GM23338 (cell line): ENCODE data around the gene NKX2-2. TPM values are rescaled to one million over a fixed set of nuclear protein-coding genes. Genes with fewer than 3 reads are reported as not detected.

ENCODE experiments used
- ATAC-seq: fragments of 200-7000 bp; cut with Tn5 transposase; 3 replicates; pipeline ENCODE4 v1.9.1; 2020
- DNase-seq: peaks from one replicate; pipeline ENCODE4 v3.0.0-alpha.2; 2015; ENCODE audit warnings: low spot score
- H2AFZ ChIP-seq: fragments of 200-600 bp; sonication (generic); 2 replicates; pipeline ENCODE4 v1.8.0; 2016; ENCODE audit warnings: antibody characterized with exemption, mild to moderate bottlenecking, moderate library complexity
- H3F3A ChIP-seq: fragments of 200-600 bp; sonication (generic); replicated peaks from 2 replicates; pipeline ENCODE4 v1.8.0; 2017; ENCODE audit warnings: antibody characterized with exemption, mixed run types, low read depth
- H3K27ac ChIP-seq: fragments of 200-600 bp; sonication (generic); 2 replicates; pipeline ENCODE4 v1.6.1; 2016; ENCODE audit warnings: low read depth
- H3K27me3 ChIP-seq: fragments of 200-600 bp; sonication (generic); 2 replicates; pipeline ENCODE4 v1.8.0; 2016; ENCODE audit warnings: mild to moderate bottlenecking, mixed run types, moderate library complexity; ENCODE audit not compliant: insufficient read depth
- H3K36me3 ChIP-seq: fragments of 200-600 bp; sonication (generic); 2 replicates; pipeline ENCODE4 v1.8.0; 2016; ENCODE audit warnings: mild to moderate bottlenecking; ENCODE audit not compliant: insufficient read depth
- H3K4me1 ChIP-seq: fragments of 200-600 bp; sonication (generic); 2 replicates; pipeline ENCODE4 v1.8.0; 2016; ENCODE audit warnings: mild to moderate bottlenecking, moderate library complexity; ENCODE audit not compliant: insufficient read depth
- H3K4me2 ChIP-seq: fragments of 200-600 bp; sonication (generic); 2 replicates; pipeline ENCODE4 v1.7.1; 2017; ENCODE audit warnings: mixed run types
- H3K4me3 ChIP-seq: fragments of 200-600 bp; sonication (generic); 2 replicates; pipeline ENCODE4 v1.6.1; 2016; ENCODE audit warnings: mixed run types
- H3K79me2 ChIP-seq: fragments of 200-600 bp; sonication (generic); replicated peaks from 2 replicates; pipeline ENCODE4 v1.8.0; 2017; ENCODE audit warnings: mild to moderate bottlenecking; ENCODE audit not compliant: insufficient read depth
- H3K9me2 ChIP-seq: fragments of 200-600 bp; sonication (generic); 2 replicates; pipeline ENCODE4 v1.8.0; 2017; ENCODE audit not compliant: insufficient read depth
- H4K20me1 ChIP-seq: fragments of 200-600 bp; sonication (generic); replicated peaks from 2 replicates; pipeline ENCODE4 v1.8.0; 2017; ENCODE audit warnings: mild to moderate bottlenecking; ENCODE audit not compliant: insufficient read depth
- H3K27ac Mint-ChIP-seq: 2 replicates; pipeline ENCODE4 v1.8.0; 2020; ENCODE audit warnings: inconsistent platforms, mild to moderate bottlenecking, moderate library complexity, mixed read lengths
- H3K27me3 Mint-ChIP-seq: 3 replicates; pipeline ENCODE4 v1.8.0; 2022; ENCODE audit warnings: low read depth, mild to moderate bottlenecking, moderate library complexity, mixed read lengths, inconsistent platforms; ENCODE audit not compliant: insufficient read depth, poor library complexity
- H3K36me3 Mint-ChIP-seq: 3 replicates; pipeline ENCODE4 v1.8.0; 2021; ENCODE audit warnings: low read depth, mild to moderate bottlenecking, inconsistent platforms, moderate library complexity, mixed read lengths
- H3K4me1 Mint-ChIP-seq: 3 replicates; pipeline ENCODE4 v1.8.0; 2020; ENCODE audit warnings: mild to moderate bottlenecking, inconsistent platforms, mixed read lengths
- H3K4me3 Mint-ChIP-seq: 3 replicates; pipeline ENCODE4 v1.8.0; 2021; ENCODE audit warnings: moderate library complexity, mild to moderate bottlenecking, inconsistent platforms, mixed read lengths
- H3K9me3 Mint-ChIP-seq: 3 replicates; pipeline ENCODE4 v1.8.0; 2020; ENCODE audit warnings: moderate library complexity, mild to moderate bottlenecking, inconsistent platforms, mixed read lengths
- CTCF ChIP-seq, 2 experiments: fragments of 200-600 bp in 1 of 2; sonication (generic) in 1 of 2; conservative IDR thresholded peaks; 2 replicates each; pipeline versions ENCODE4 v1.5.1 to v1.6.1; 2016 to 2017; ENCODE audit warnings: antibody characterized with exemption in 2 of 2, low read depth in 2 of 2, mild to moderate bottlenecking in 2 of 2, moderate library complexity in 1 of 2
- REST ChIP-seq: IDR thresholded peaks from one replicate; pipeline ENCODE4 v1.6.1; 2018; ENCODE audit warnings: antibody characterized with exemption; ENCODE audit not compliant: unreplicated experiment
- ZNF462 ChIP-seq: fragments of 250-450 bp; sonication (Bioruptor Pico); IDR thresholded peaks from 2 replicates; pipeline ENCODE4 v1.5.0; 2020; ENCODE audit warnings: mild to moderate bottlenecking, moderate library complexity
- polyA plus RNA-seq: library from polyadenylated mRNA; unstranded; fragments of >200 nt; fragmentation: Nextera tagmentation; extraction: Ambion mirVana; gene quantifications from 2 replicates; pipeline ENCODE4 v1.2.1, GENCODE V29; 2016
- total RNA-seq: library from RNA; depleted of rRNA; stranded (reverse); fragments of >200 nt; shearing (Covaris generic); gene quantifications from 2 replicates; pipeline ENCODE4 v1.2.3, GENCODE V29; 2014

The NKX2-2 gene
- total and polyA plus RNA-seq, 2 experiments from 2014 or later, result not detected

GRCh38 chr20:21539512-21539911, 25.6 kb upstream of the NKX2-2 start (continued):
- TF ChIP-seq ZNF462 (CRISPR knock-in tag) (no peak), REST (no peak)

GRCh38 chr20:21534886-21535285, 21.0 kb upstream of the NKX2-2 start:
- no peaks in the 10 kb centered on the region; the same call in 2 of the 3 replicates for H3K9me3 Mint-ChIP-seq
- Histone ChIP-seq H3K4me1 (no peaks in the 10 kb centered on the region), H3K4me3 (no peak overlapping the region), H2AFZ (no peak overlapping the region), H3K27me3 (no peaks in the 10 kb centered on the region; the same call in 1 of the 2 replicates), H3K9me2 (no peaks in the 10 kb centered on the region), H3K36me3 (no peaks in the 10 kb centered on the region; the same call in 1 of the 2 replicates), H3F3A (no peaks in the 10 kb centered on the region), H4K20me1 (no peaks in the 10 kb centered on the region), H3K27ac (no peak overlapping the region), H3K79me2 (no peaks in the 10 kb centered on the region), H3K4me2 (no peak overlapping the region)
- no peak for TF ChIP-seq CTCF (conservative IDR thresholded peaks at IDR 0.05; ENCODE audit: low read depth in 2 of 2)
- no peak overlapping the region for H3K27ac Mint-ChIP-seq
- H3K4me1 Mint-ChIP-seq, result peaks cover 7% of the 10 kb centered on the region
- ATAC-seq (no peak), DNase-seq (no peak)
- H3K4me3 Mint-ChIP-seq, result no peak overlapping the region
- no peaks in the 10 kb centered on the region for H3K36me3 Mint-ChIP-seq
- peaks cover 18% of the 10 kb centered on the region for H3K27me3 Mint-ChIP-seq
